SK-N-MC (cell line): ENCODE results near the gene EMX2.

Source experiments
- DNase-seq: peaks from one replicate; pipeline ENCODE4 v3.0.0-alpha.2; 2011; ENCODE audit warnings: low read depth, low spot score
- H3K27ac ChIP-seq: fragments of 200-600 bp; sonication (generic); 2 replicates; pipeline ENCODE4 v1.5.1; 2016; ENCODE audit warnings: mixed run types
- H3K36me3 ChIP-seq: fragments of 200-600 bp; sonication (generic); 2 replicates; pipeline ENCODE4 v1.6.1; 2017; ENCODE audit warnings: antibody characterized with exemption, low read length, mixed read lengths; ENCODE audit not compliant: insufficient read depth
- H3K4me3 ChIP-seq: fragments of 200-600 bp; sonication (generic); 2 replicates; pipeline ENCODE4 v1.5.1; 2016
- H3K9ac ChIP-seq: fragments of 200-600 bp; sonication (generic); 2 replicates; pipeline ENCODE4 v1.8.0; 2017; ENCODE audit warnings: mixed run types, mixed read lengths; ENCODE audit not compliant: insufficient read length
- H3K9me3 ChIP-seq: fragments of 200-600 bp; sonication (generic); 2 replicates; pipeline ENCODE4 v1.6.1; 2017; ENCODE audit warnings: low read depth, mild to moderate bottlenecking, antibody characterized with exemption, low read length, moderate library complexity, mixed read lengths
- EZH2 ChIP-seq: fragments of 200-600 bp; sonication (generic); IDR thresholded peaks from one replicate; pipeline ENCODE4 v1.6.1; 2017; ENCODE audit warnings: antibody characterized with exemption
- FOXP2 ChIP-seq: optimal IDR thresholded peaks from 2 replicates; pipeline ENCODE3; 2011; ENCODE audit warnings: mild to moderate bottlenecking, moderate library complexity; ENCODE audit not compliant: insufficient read depth; ENCODE audit errors: extremely low read length, control extremely low read depth
- POLR2AphosphoS5 ChIP-seq: IDR thresholded peaks from 2 replicates; pipeline ENCODE4 v1.6.1; 2012; ENCODE audit warnings: mild to moderate bottlenecking, low read depth, low read length, borderline replicate concordance

Gene EMX2

GRCh38 chr10:117539903-117540639, 2.5 kb upstream of the EMX2 start:
- H3K36me3 ChIP-seq = no peaks in the 10 kb centered on the region
- no peak overlapping the region for H3K27ac ChIP-seq
- TF ChIP-seq EZH2 (no peak), FOXP2 (no peak)
- H3K9ac ChIP-seq = no peak overlapping the region
- H3K9me3 ChIP-seq = no peaks in the 10 kb centered on the region
- H3K4me3 ChIP-seq = no peak overlapping the region
- DNase-seq = no peak

- Histone ChIP-seq H3K27ac (no peak overlapping the region), H3K9me3 (no peaks in the 10 kb centered on the region), H3K4me3 (peak overlapping the region; percentile 58), H3K36me3 (no peaks in the 10 kb centered on the region), H3K9ac (no peak overlapping the region)
- no peak for TF ChIP-seq EZH2
- no peak for TF ChIP-seq POLR2AphosphoS5
- no peak for TF ChIP-seq FOXP2
- no peak for DNase-seq
Measured at GRCh38 chr10:117540640-117541404, 1.7 kb upstream of the EMX2 start.

GRCh38 chr10:117541405-117541908, 1.1 kb upstream of the EMX2 start:
- DNase-seq = peak; percentile 50
- Histone ChIP-seq H3K36me3 (no peaks in the 10 kb centered on the region), H3K27ac (no peak overlapping the region), H3K9me3 (no peaks in the 10 kb centered on the region), H3K4me3 (peak overlapping the region; percentile 81), H3K9ac (no peak overlapping the region)
- no peak for TF ChIP-seq POLR2AphosphoS5
- TF ChIP-seq EZH2 = no peak
- TF ChIP-seq FOXP2 = no peak

GRCh38 chr10:117541909-117542705, 439 bp upstream of the EMX2 start:
- Histone ChIP-seq H3K36me3 (no peaks in the 10 kb centered on the region), H3K9ac (no peak overlapping the region), H3K27ac (no peak overlapping the region), H3K9me3 (no peaks in the 10 kb centered on the region), H3K4me3 (peak overlapping the region; percentile 81)
- no peak for TF ChIP-seq POLR2AphosphoS5
- TF ChIP-seq EZH2 = no peak
- peak; percentile 58 for TF ChIP-seq FOXP2
- peak; percentile 39 for DNase-seq

GRCh38 chr10:117543225-117544003, 868 bp downstream of the EMX2 start:
- no peaks in the 10 kb centered on the region for H3K36me3 ChIP-seq
- H3K27ac ChIP-seq = no peak overlapping the region
- TF ChIP-seq POLR2AphosphoS5 (no peak), EZH2 (no peak), FOXP2 (no peak)
- peak overlapping the region; percentile 81 for H3K4me3 ChIP-seq
- no peak for DNase-seq
- no peak overlapping the region for H3K9ac ChIP-seq
- H3K9me3 ChIP-seq = no peaks in the 10 kb centered on the region

GRCh38 chr10:117544004-117544701, 1.6 kb downstream of the EMX2 start:
- Histone ChIP-seq H3K36me3 (no peaks in the 10 kb centered on the region), H3K9me3 (no peaks in the 10 kb centered on the region), H3K27ac (no peak overlapping the region), H3K9ac (no peak overlapping the region), H3K4me3 (peak overlapping the region; percentile 81)
- no peak for TF ChIP-seq FOXP2
- no peak for DNase-seq

GRCh38 chr10:117544711-117545140, 2.2 kb downstream of the EMX2 start:
- Histone ChIP-seq H3K36me3 (no peaks in the 10 kb centered on the region), H3K4me3 (peak overlapping the region; percentile 81), H3K27ac (no peak overlapping the region), H3K9me3 (no peaks in the 10 kb centered on the region), H3K9ac (no peak overlapping the region)
- DNase-seq = no peak
- TF ChIP-seq EZH2 (no peak), FOXP2 (no peak), POLR2AphosphoS5 (no peak)
